GM10266 (cell line): ENCODE measurements around the gene NTN1.

ENCODE experiments used
- DNase-seq: peaks from one replicate; pipeline ENCODE4 v3.0.0; 2012; ENCODE audit errors: extremely low spot score
- CTCF ChIP-seq: IDR thresholded peaks from 2 replicates; pipeline ENCODE4 v1.5.1; 2012; ENCODE audit warnings: mild to moderate bottlenecking, low read depth; ENCODE audit not compliant: control insufficient read depth, insufficient read depth; ENCODE audit errors: missing control alignments

The NTN1 gene

GRCh38 chr17:9177212-9177611 lies 155.9 kb downstream of the NTN1 start:
- no peak for DNase-seq

GRCh38 chr17:9178319-9178718 lies 157.0 kb downstream of the NTN1 start:
- no peak for DNase-seq
- TF ChIP-seq CTCF: no peak

More at GRCh38 chr17:9177212-9177611, 155.9 kb downstream of the NTN1 start:
- TF ChIP-seq CTCF: no peak

GRCh38 chr17:9179602-9180001 lies 158.3 kb downstream of the NTN1 start:
- no peak for TF ChIP-seq CTCF
- no peak for DNase-seq

- no peak for TF ChIP-seq CTCF
- no peak for DNase-seq
Measured at GRCh38 chr17:9181640-9182039, 160.3 kb downstream of the NTN1 start.

GRCh38 chr17:9183306-9183705 lies 162.0 kb downstream of the NTN1 start:
- TF ChIP-seq CTCF: no peak
- DNase-seq: no peak

- DNase-seq: no peak
- no peak for TF ChIP-seq CTCF
Measured at GRCh38 chr17:9185142-9185541, 163.8 kb downstream of the NTN1 start.

- DNase-seq: no peak
- no peak for TF ChIP-seq CTCF
Measured at GRCh38 chr17:9185688-9186284, 164.5 kb downstream of the NTN1 start.
